Left renal pelvis (tissue), 4 donors: ENCODE data around the gene SELP. TPM values are rescaled to one million over a fixed set of nuclear protein-coding genes. Genes with fewer than 3 reads are reported as not detected.

Experiments
- DNase-seq, 4 donors: peaks; one replicate each; pipeline ENCODE4 v3.0.0-alpha.2; 2013; ENCODE audit warnings: low read depth in 4 of 4, low spot score in 3 of 4
- polyA plus RNA-seq, 4 donors: library from polyadenylated mRNA; unstranded; fragments of 120-200 nt; gene quantifications; one replicate each; pipeline ENCODE4 v1.2.1, GENCODE V29; 2013; ENCODE audit not compliant: insufficient read length in 4 of 4

The SELP gene
- polyA plus RNA-seq, 4 donors: 1.6 to 8.0 (median 5.5) TPM

DNA sequence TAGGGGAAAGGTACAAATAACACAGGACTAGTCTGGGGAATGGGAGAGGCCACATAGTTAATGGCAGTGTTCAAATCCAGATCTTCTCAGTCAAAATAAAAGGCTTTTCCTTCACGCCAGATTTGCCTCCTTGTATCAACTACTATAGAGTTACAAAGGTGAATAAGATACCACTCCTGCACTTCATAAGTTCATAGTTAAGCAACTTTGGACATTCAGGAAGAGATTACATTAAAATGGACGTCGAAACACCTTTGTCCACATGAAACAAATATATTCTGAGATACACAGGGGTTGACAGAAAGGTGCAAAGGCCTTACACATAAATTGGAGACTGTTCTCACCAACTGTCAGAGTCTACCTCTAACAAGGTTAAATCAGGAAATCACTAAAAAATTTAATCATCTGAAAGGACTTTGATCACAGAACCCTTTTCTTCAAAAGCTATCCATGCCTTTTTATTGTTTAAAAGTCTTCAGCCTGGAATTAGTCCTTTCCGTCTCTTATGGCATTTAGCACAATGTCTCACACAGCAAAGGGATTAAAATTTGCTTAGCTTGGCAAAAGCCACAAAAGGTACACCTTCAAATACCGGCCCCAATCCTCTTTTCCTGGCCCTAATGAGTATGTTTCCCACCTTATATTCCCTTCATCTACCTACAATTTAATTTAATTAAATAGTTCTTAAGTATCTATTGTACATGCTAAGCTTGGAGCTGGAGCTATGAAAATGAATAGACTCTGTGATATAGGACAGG is 51.8 kb downstream of the SELP start:
- DNase-seq: no peak

DNA sequence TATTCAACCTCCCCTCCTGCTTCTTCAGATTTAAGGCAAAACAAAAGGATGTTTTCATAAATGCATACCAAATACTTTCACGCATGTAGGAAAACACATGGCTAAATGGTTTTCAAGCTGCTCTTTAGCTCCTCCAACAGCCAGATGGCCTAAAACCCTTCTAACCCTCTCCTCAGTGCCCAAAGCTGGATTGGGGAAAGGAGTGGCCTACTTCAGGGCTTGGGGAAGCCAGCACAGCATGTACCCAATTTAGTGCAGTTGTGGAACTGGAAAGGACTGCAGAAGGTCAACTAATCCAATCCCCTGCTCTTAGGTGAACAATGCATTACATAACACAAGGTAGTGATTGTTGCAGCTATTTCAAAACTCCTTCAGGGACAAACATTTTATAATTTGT is 53.0 kb downstream of the SELP start:
- DNase-seq: no peak

DNA sequence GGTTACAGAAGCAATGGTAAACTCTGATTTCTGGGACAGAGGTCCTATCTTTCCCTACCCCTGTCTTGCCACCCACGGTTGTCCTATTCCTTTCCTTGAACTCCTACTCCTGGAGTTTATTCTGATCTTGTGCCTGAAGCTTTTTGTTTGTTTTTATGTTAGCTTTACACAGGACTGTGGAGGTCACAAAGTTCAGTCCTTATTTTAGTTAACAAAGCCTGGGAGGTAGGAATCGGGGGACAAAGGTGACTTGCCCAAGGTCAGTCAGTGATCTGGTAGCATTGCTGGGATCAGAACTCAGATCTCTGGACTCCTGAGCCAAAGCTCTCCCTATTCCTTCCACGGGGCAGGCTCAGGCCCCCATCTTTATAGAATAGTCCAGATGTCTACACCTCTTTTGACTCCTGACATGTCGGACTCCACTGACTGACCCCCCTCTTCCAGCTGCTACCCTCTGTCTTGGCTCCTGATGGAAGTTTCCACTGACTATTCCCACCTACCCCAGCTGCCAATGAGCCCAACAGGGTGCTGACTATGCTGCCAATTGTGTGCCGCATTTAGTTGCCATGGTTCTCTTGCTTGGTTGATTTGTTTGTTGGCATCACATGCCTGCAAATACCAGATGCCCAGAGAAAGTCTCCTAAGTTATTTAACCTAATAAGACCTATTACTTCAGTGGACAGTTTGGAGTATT is 53.5 kb downstream of the SELP start:
- DNase-seq: no peak

DNA sequence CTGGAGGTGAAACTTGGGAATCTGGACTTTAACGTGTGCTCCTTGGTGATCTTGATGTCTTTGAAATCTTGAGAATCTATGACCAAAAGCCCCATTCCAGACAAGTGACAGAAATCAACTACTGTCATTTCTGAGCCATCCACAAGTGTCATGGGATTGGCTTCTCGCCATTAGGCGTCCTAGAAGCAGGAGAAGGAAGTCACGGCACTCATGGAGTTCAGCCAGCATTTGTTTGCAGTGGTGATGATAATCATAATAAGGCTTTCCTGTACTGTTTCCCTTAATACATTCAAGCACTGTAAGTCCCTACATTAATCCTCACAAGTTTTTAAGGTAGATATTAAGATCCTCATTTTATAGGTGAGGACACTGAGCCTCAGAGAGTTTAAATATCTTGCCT is 55.6 kb downstream of the SELP start:
- no peak for DNase-seq

DNA sequence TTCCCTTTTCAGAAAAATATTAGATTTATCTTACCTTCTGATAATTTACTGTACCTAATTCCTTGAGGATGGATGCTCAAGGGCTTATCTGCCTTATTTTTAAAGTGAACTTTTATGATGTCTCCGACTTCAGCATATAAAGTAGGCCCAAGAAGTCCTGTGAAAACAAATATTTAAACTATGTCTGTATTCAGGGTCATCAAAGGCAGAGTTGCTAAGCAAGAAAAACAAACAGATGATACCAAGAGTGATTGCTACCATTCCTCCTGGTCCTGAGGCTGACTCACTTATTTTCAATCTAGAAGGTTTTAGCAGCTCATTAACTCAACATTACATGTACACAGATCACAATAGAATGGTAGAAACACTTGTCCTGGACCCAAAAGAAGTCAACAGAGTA is 57.7 kb downstream of the SELP start:
- no peak for DNase-seq

DNA sequence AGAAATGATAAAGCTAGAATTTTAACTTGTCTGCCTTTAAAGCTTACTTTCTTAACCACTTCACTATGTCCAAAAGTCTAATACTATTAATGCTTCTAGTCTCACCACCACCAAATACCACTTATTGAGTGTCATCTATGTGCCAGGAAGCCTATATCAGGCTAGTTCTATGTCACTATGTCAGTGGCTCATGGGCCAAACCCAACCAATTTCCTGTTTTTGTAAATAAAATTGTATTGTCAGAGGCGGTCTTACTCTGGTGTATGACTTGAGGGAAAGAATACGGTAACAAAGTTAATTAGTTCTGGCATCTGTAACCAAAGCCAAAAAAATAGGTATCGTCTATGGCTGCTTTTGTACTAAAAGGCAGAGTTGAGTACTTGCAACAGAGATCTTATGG is 58.5 kb downstream of the SELP start:
- DNase-seq: no peak

DNA sequence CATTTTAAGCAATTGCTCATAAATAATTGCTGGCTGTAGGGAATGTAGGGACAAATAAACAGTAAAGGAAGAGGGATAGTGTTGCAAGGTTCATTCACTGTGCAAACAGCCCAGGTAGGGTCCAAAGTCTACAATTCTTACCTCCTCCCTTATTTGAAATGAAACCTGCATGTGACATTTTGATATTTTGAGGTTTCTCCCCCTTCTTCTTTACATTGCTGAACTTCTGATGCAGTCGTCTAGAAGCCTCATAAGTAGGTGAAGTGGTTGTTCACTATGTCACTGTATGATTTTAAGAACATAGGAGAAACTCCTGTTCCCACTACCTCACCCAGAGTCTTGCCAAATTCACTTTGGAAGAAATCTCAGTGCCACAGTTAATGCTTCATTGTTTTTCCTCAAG is 59.8 kb downstream of the SELP start:
- DNase-seq: no peak

DNA sequence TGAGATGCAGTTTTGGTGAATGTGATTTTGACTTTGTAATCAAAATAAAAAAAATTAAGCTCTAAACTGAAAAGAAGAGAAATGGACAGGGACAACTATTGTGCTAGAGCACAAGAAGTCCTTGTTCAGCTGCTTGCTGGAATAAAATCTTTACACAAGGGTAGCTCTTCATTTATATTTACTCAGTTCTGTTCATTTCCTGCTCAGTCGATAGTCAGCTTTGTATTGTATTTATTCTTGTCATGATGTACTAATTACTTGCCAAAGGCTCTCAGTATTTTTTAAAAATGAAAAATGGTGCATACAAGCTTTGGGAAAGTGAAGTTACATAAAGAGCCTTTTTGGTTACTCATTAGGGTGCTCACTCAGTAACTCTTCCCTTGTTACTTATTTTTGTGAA is 61.4 kb downstream of the SELP start:
- no peak for DNase-seq

DNA sequence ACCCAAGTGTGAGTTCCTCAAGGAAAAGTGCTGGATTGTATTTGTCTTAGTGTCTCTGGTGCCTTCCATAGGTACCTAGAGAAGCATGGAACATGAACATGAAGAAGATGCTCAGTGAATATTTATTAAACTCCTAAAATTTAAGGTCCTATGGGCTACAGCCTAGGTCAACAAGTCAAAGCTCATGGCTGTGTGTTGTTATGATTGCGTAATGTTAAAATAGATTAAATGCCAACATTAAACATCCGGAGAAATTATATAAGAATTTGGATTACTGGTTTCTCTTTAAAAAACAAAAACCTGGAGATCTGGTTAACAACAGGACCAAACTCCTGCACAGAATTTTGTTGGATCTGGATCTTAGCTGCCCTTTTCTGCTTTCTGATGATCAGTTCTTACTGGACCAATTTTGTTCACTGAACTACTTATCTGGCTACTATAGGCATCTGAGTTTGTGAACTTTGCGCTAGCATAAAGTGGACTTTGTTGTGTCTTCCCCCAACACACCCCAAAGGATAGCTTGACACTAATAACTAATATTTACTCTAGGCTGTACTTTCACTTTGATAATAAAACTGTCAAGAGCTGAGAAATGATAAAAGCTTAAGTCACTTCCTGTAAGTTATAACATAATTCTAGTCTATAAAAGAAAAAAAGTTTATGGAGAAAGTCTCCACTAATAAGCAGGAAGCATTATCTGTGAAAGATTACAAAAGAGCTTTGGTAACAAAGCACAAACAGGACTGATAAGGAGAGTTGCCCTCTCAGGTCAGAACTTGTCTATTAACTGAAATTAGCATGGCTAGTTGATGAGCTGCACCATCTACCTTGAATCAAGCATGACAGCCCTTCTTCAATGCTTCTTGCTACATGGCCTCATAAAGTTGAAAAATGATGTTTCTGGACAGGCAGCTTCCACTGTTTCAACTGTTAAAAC is 64.3 kb downstream of the SELP start:
- no peak for DNase-seq

DNA sequence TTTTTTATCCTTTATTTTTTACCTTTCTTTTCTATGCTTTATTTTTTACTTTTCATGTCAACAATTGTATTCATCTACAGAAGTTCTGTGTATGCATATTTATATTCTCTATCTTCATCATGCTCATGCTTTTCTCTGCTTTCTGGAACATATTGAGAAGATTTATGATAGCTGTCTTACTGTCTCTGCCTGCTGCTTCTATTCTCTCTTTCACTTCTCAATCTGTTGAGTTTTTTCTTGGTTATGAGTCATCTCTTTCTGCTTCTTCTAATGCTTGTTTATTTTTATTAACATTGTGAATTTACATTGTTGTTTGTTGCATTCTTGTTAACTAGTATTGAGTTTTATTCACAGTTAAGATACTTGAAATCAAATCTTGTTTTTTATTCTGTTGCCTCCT is 66.3 kb downstream of the SELP start:
- no peak for DNase-seq

DNA sequence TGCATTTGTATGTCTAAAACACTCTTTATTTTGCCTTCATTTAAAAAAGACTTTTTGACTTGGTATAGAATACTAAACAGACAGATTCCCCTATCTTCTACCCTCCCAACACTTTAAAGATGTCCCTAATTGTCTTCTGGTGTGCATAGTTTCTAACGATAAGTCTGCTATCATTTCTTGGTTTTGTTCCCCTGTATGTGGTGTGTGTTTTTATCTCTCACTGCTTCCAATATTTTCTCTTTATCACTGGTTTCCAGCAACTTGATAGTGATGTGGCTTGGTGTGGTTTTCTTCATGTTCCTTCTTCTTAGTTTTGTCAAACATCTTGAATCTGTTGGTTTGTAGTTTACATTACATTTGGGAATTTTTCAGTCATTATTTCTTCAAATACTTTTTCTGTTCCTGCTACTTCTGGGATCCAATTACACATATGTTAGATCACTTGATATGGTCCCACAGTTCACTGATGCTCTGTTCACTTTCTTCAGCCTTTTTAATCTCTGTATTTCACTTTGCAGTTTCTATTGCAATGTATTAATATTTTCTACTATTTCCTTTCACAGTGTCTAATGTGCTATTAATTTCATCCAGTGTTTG is 66.8 kb downstream of the SELP start:
- no peak for DNase-seq

DNA sequence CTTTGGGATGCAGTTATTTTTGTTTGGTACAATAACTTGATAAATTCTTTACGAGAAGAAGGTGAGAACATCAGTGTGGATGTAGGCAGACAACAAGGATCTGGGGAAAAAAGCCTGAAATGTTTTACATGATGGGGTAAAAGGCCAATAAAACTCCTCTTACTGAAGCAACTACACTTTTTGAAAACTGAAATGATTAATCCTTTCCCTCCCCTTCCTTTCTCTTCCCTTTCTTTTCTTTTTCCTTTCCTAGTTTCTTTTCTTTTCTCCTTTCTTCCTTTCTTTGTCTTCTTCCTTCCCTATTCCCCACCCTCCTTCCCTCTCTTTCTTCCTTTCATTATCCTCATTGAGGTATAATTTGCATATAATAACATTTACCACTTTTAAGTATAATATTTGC is 68.2 kb downstream of the SELP start:
- DNase-seq: no peak

DNA sequence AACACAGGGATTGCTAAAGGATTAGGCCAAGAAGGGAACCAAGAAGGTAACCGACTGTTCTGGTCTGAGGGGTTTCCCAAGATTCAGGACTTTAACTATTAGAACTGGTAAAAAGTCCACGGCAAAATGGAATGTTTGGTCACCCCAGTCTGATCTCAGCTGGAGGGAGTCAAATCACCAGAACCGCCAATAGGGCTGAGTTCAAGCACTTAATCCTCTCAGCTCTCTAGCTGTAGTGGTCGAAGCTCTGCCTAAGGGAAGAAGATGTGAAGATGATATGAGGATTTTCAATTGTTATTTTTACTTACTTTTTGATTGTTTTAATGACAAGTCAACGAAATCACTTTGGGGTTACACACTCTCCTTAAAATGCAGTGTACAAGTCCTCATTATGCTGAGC is 72.8 kb downstream of the SELP start:
- DNase-seq: no peak

DNA sequence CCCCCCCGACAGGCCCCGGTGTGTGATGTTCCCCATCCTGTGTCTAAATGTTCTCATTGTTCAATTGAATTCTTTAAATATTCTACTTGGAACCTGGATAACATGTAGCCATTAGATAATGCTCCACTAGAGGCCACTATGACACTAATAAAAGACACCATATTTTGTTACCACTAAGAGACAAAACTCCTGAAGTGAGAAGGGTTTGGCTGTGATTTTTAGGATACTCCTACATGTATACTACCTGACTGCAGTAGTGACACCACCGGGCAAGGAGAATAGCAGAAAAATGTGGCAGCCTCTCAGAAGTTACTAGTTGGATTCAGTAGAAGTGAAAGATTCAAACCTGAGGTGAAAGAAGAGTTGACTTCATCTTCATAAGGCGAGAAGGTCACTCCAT is 79.6 kb downstream of the SELP start:
- DNase-seq: peak in 1 of 4 donors; percentile 36

DNA sequence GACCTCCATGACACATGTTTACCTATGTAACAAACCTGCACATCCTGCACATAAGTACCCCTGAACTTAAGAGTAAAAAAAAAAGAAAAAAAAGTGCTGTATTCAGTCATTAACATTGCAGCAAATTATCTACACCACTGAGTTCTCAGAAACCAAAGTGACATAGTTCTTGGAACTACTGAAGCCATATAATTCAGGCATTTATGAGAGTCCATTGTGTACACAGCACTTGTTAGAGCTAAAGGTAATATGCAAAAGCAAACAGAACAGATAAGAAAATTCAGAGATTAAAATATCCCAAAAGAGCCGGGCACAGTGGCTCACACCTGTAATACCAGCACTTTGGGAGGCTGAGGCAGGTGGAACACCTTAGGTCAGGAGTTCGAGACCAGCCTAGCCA is 81.6 kb downstream of the SELP start:
- no peak for DNase-seq

DNA sequence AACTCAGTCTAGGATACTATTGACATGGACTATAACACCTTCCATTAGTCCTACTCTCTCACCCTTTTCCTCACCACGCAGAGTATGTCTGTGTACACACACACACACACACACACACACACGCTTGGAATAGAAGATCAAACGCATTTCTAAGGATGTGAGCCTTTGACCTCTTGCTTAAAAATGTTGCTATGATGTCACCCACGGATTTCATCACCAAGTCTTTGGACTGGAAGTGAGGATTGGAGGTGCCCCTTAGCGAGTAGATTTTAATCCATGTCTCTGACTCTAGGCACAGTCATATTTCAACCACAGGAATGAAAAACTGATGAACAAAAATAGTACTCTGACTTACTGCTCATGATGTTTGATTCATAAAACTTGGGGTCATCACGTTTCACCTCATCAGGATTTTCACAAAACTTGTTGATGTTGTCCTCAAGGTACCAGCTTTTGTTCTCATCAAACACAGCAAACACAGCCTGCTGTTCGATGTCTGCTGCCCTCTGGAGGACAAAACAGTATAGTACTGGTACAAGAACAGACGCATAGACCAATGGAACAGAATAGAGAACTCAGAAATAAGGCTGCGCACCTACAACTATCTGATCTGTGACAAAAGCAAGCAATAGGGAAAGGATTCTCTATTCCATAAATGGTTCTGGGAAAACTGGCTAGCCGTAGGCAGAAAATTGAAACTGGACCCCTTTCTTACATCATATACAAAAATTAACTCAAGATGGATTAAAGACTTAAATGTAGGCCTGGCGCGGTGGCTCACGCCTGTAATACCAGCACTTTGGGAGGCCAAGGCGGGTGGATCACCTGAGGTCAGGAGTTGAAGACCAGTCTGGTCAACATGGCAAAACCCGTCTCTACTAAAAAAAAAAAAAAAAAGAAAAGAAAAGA is 83.6 kb downstream of the SELP start:
- DNase-seq: peak in 3 of 4 donors; percentile 40 to 63 (median 55)

DNA sequence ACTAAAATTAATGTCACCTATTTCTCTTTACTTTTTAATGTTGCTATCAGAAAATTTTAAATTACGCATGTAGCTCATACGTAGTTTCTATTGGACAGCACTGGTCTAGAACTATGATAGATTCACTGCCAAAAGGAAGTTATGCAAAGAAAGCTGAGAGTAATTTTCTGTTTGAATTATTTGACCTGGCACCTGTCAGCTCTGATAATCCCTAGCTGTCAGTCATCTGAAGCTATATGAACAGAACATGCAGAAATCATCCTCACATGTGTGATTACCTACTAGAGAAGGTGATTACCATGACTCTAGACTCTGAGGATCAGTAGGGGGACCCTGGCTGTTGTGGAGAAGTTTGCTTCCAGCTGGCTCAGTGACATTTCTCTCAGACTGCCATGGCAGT is 84.5 kb downstream of the SELP start:
- no peak for DNase-seq

DNA sequence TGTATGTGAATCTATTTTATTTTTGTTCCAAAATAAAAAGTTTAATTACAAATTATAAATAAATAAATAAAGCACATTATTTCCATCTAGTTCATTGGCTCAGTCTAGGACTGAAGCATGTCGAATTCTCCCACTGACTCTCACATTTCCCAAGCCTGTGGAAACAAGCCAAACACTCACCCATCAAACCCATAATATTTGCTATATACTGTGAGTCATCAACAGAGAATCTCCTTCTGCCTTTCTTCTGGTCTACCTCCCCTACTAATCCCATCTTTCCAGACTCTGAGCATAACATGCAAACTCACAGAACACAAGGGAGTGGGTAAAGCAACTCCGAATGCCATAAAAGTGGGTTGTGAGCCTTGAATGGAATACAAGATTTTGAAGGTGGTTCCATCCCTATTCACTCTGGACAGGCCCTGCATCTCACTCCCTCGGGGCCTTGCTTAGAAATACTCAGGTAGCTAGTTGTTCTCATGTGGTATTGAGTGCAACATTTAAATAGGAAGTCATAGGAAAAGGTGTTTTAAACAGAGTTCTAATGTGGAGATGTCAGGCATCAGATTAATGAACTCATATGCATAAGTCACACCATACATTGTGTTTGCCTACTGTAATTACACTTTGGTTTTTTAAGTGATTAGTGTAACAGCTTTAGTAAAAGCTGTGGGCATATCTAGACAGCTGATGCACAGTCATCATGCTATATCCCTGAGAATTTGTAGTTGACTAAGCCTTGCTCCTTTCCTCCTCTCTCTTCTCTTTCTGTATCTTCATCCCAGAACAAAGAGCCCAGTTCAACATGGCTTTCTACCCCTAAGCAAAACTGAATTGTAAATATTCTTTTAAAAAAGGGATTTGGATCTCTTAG is 90.7 kb downstream of the SELP start:
- no peak for DNase-seq
